Body of pancreas (tissue), 4 donors: Measurements from ENCODE around the gene SPACA5. TPM values are rescaled to one million over a fixed set of nuclear protein-coding genes. Genes with fewer than 3 reads are reported as not detected.
A peak's percentile ranks its signal among the peaks of the same experiment; 100 is the strongest.

Experiments
- ATAC-seq: fragments of 150-250 bp; one replicate; pipeline ENCODE4 v1.9.1; 2016
- DNase-seq, 4 donors: peaks; one replicate each; pipeline ENCODE4 v3.0.0-alpha.2; 2019
- H3K27ac ChIP-seq, 4 donors: fragments of 200-600 bp; sonication (generic); 1 replicate in 3 of 4; 2 replicates in 1 of 4; pipeline versions ENCODE4 v1.5.1 to v1.6.1; 2016 to 2019; ENCODE audit warnings: mild to moderate bottlenecking in 1 of 4, mixed read lengths in 1 of 4, moderate library complexity in 1 of 4
- H3K27me3 ChIP-seq, 2 donors: fragments of 200-600 bp; sonication (generic); one replicate each; pipeline ENCODE4 v1.6.0; 2016; ENCODE audit warnings: mild to moderate bottlenecking in 1 of 2
- H3K36me3 ChIP-seq, 2 donors: fragments of 200-600 bp; sonication (generic); replicated peaks in 1 of 2; 2 replicates each; pipeline ENCODE4 v1.5.1; 2016; ENCODE audit warnings: low read depth in 2 of 2; ENCODE audit not compliant: insufficient read depth in 1 of 2
- H3K4me1 ChIP-seq: fragments of 200-600 bp; sonication (generic); one replicate; pipeline ENCODE4 v1.6.0; 2016
- H3K4me3 ChIP-seq, 2 donors: fragments of 200-600 bp; sonication (generic); 1 replicate in 1 of 2; 2 replicates in 1 of 2; pipeline ENCODE4 v1.5.1; 2016 to 2019
- H3K9me3 ChIP-seq, 3 donors: fragments of 200-600 bp; sonication (generic); 1 replicate in 2 of 3; 2 replicates in 1 of 3; pipeline ENCODE4 v1.5.1; 2016
- POLR2A ChIP-seq, 3 donors: fragments of 450-650 bp; IDR thresholded peaks; one replicate each; pipeline ENCODE4 v1.6.1; 2016; ENCODE audit warnings: antibody characterized with exemption in 3 of 3, mild to moderate bottlenecking in 2 of 3
- WGBS, 2 donors: methylation state at CpG; one replicate each; pipeline ENCODE4 v1.1.5; 2017; 5-methylcytosine and 5-hydroxymethylcytosine counted together
- intact Hi-C: fragments of 100-400 bp; cut with DNase I; formaldehyde crosslinking; loops from one replicate; pipeline ENCODE4 v1.15.1; 2023
- total RNA-seq, 2 donors: library from RNA; depleted of rRNA; stranded (reverse); fragments of >200 nt; gene quantifications; one replicate each; pipeline ENCODE4 v1.1.0, GENCODE V29; 2016
- TF ChIP-seq, protein P1 (sequence below), 7 experiments: fragments of 450-650 bp in 4 of 7; fragments of 200-600 bp in 3 of 7; sonication (generic) in 3 of 7; IDR thresholded peaks; one replicate each; pipeline ENCODE4 v1.5.1; 2016 to 2019; ENCODE audit warnings: antibody characterized with exemption in 7 of 7

The SPACA5 gene
- total RNA-seq, 2 donors from 2014 or later = not detected

DNA sequence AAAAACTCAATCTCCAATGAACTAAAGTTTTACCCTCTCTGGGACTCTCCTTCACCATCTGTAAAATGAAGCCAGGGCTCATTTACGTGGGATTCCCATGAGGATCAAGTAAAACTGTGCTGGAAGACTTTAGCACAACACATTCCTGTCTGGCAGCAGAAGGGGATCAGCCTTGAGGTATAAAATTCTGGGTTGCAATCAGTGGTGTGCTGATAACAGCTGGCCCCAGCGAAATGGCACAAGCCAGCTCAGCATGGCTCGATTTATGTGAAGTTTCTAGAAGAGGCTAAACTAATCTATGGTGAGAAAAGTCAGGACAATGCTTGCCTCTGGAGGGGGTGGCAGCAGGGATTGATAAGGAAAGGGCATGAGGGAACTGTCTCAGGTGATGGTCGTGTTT, 36.3 kb downstream of the SPACA5 start:
- no peak overlapping the region for H3K4me3 ChIP-seq
- no peaks in the 10 kb centered on the region for H3K4me1 ChIP-seq
- TF ChIP-seq, protein P1, sequence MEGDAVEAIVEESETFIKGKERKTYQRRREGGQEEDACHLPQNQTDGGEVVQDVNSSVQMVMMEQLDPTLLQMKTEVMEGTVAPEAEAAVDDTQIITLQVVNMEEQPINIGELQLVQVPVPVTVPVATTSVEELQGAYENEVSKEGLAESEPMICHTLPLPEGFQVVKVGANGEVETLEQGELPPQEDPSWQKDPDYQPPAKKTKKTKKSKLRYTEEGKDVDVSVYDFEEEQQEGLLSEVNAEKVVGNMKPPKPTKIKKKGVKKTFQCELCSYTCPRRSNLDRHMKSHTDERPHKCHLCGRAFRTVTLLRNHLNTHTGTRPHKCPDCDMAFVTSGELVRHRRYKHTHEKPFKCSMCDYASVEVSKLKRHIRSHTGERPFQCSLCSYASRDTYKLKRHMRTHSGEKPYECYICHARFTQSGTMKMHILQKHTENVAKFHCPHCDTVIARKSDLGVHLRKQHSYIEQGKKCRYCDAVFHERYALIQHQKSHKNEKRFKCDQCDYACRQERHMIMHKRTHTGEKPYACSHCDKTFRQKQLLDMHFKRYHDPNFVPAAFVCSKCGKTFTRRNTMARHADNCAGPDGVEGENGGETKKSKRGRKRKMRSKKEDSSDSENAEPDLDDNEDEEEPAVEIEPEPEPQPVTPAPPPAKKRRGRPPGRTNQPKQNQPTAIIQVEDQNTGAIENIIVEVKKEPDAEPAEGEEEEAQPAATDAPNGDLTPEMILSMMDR (IDR thresholded peaks at IDR 0.05) = no peak
- TF ChIP-seq POLR2A (IDR thresholded peaks at IDR 0.05) = no peak
- ATAC-seq (no peak), DNase-seq (no peak)
- no peaks in the 10 kb centered on the region for H3K9me3 ChIP-seq
- no peaks in the 10 kb centered on the region for H3K27me3 ChIP-seq
- H3K27ac ChIP-seq = no peak overlapping the region
- intact Hi-C loops = no loop called here
- WGBS, 2 donors = 57 to 64% methylated on average over 4 of the region's 4 CpGs
- no peaks in the 10 kb centered on the region for H3K36me3 ChIP-seq

DNA sequence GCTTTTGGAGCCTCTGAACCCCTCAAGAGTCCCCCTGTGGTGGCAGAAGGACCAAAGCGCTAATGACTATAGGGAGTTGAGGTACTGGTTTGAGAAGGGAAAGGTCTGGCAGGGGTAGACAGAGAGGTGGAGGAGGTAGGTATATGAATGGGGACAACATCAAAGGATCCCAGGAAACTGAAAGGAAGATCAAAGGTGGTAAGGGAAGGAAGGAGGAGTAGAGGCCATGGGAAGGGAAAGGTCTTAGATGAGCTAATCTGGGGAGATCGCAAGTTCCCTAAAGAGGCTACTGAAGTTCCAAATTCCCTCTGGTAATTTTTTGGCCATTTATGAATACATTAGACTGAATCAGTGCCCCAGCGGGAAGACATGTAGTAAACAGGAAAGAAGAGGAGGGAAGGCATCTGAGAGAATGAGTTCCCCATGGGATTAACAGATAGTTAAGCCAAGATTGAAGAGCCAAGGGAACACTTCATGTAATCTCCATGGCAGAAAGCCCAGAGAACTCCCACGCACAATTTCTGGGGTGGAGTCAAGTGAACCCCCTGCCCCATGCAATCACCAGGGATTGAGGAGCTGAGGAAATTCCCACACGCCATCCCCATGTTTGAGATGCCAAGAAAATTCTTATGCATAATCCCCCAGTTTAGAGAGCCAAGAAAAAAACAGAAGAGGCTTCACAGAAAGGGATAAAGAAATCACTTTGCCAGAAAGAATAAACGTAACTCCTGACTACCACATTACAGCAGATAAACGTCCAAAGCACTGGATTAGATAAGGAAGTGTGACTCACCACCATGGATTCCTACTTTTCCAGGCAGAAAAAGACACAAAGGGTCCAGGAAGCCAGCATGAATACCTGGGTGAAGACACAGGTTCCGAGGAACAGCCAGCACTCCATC, 38.9 kb downstream of the SPACA5 start:
- ATAC-seq (peak; percentile 38), DNase-seq (peak in 2 of 4 donors; percentile 24 to 26)
- Histone ChIP-seq H3K4me3 (no peak overlapping the region), H3K9me3 (no peaks in the 10 kb centered on the region), H3K27me3 (no peaks in the 10 kb centered on the region), H3K27ac (no peak overlapping the region), H3K4me1 (no peaks in the 10 kb centered on the region), H3K36me3 (no peaks in the 10 kb centered on the region)
- intact Hi-C loops = no loop called here
- 60 to 66% methylated on average over 7 to 8 of the region's 8 CpGs for WGBS, 2 donors
- TF ChIP-seq POLR2A (IDR thresholded peaks at IDR 0.05) = no peak
- TF ChIP-seq, protein P1 (IDR thresholded peaks at IDR 0.05) = no peak

DNA sequence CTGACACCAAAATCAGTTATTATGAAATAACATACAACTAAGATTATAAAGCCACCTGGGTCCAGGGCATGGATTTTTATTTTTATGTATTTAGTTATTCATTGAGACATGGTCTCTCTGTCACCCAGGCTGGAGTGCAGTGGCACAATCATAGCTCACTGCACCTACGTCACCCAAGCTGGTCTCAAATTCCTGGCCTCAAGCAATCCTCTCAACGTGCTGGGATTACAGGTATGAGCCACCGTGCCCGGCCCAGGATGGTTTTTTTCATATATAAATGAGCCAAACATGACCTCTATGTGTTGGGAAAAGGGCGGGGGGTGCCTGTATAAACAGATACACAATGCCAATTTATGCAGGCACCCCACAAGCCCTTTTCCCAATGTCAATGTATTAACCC, 40.1 kb downstream of the SPACA5 start:
- no peaks in the 10 kb centered on the region for H3K27me3 ChIP-seq
- H3K36me3 ChIP-seq = no peaks in the 10 kb centered on the region
- ATAC-seq = no peak
- intact Hi-C loops = no loop called here
- 95 to 100% methylated on average over 4 to 5 of the region's 5 CpGs for WGBS, 2 donors
- H3K4me1 ChIP-seq = no peaks in the 10 kb centered on the region
- H3K4me3 ChIP-seq = no peak overlapping the region
- no peak for DNase-seq
- no peak overlapping the region for H3K27ac ChIP-seq
- H3K9me3 ChIP-seq = no peaks in the 10 kb centered on the region
- TF ChIP-seq POLR2A (IDR thresholded peaks at IDR 0.05) = no peak
- TF ChIP-seq, protein P1 (IDR thresholded peaks at IDR 0.05) = no peak

DNA sequence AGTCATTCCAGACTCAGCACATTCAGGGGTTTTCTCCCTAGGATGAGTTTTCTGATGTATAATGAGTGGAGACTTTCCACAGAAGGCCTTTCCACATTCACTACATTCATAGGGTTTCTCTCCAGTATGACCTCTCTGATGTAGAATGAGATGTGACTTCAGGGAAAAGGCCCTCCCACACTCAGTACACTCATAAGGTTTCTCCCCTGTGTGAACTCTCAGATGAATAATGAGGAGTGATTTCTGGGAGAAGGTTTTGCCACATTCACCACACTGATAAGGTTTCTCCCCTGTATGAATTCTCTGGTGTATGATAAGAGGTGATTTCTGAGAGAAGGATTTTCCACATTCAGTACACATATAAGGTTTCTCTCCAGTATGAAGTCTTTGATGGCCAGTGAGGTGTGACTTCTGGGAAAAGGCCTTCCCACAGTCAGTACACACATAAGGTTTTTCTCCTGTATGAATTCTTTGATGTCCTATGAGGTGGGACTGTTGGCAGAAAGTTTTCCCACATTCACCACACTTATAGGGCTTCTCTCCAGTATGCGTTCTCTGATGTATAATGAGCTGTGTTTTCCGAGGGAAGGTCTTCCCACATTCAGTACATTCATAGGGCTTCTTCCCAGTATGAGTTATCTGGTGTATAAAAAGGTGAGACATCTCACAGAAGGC, 52.0 kb downstream of the SPACA5 start:
- no peak for DNase-seq
- H3K4me3 ChIP-seq = no peak overlapping the region
- ATAC-seq = no peak
- no peaks in the 10 kb centered on the region for H3K9me3 ChIP-seq
- peaks cover 0 to 2% of the 10 kb centered on the region in 2 donors for H3K36me3 ChIP-seq
- H3K4me1 ChIP-seq = no peaks in the 10 kb centered on the region
- intact Hi-C loops = no loop called here
- TF ChIP-seq, protein P1 (IDR thresholded peaks at IDR 0.05) = no peak
- TF ChIP-seq POLR2A (IDR thresholded peaks at IDR 0.05) = no peak
- no peaks in the 10 kb centered on the region for H3K27me3 ChIP-seq
- H3K27ac ChIP-seq = no peak overlapping the region
- 85 to 100% methylated on average over 2 of the region's 2 CpGs for WGBS, 2 donors
